Nephron (organoid): Measurements from ENCODE around the gene SUSD1.
A peak's percentile ranks its signal among the peaks of the same experiment; 100 is the strongest.

Source experiments
- H3K27ac Mint-ChIP-seq, 3 experiments: 2 replicates each; pipeline ENCODE4 v1.8.0; 2020; ENCODE audit warnings: mixed read lengths in 3 of 3, mild to moderate bottlenecking in 2 of 3, moderate library complexity in 1 of 3
- H3K27me3 Mint-ChIP-seq: 2 replicates; pipeline ENCODE4 v1.8.0; 2021; ENCODE audit warnings: low read depth, mild to moderate bottlenecking, moderate library complexity, mixed read lengths
- H3K36me3 Mint-ChIP-seq: 2 replicates; pipeline ENCODE4 v1.8.0; 2020; ENCODE audit warnings: low read depth, mixed read lengths
- H3K4me1 Mint-ChIP-seq: 2 replicates; pipeline ENCODE4 v1.8.0; 2020; ENCODE audit warnings: mixed read lengths
- H3K4me3 Mint-ChIP-seq, 3 experiments: 2 replicates each; pipeline ENCODE4 v1.8.0; 2020; ENCODE audit warnings: mild to moderate bottlenecking in 3 of 3, mixed read lengths in 3 of 3, moderate library complexity in 2 of 3
- H3K9me3 Mint-ChIP-seq: 2 replicates; pipeline ENCODE4 v1.8.0; 2020; ENCODE audit warnings: mixed read lengths
- TF ChIP-seq, protein P1 (sequence below), 3 experiments: fragments of 200-600 bp; sonication (generic); IDR thresholded peaks; one replicate each; pipeline ENCODE4 v1.5.0; 2021; ENCODE audit warnings: antibody characterized with exemption in 3 of 3; ENCODE audit not compliant: unreplicated experiment in 3 of 3

Gene SUSD1

DNA sequence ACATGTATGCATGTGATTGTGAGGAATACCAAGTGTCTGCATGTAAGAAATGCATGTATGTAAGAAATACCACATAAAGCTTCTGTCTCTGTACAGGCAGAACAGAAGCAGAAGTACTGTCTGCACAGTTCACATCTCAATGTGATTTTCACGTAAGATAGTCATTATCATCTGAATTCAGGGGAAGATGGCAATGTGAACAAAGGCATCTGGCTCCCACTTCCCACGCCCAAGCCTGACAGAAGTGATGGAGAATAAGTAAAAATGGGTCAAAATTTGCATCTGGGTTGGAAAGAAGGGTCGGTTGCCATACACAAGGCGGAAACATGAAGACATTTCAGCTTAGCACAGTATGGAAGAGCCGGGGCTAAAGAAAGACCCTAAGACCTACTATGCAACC is 71.7 kb downstream of the SUSD1 start:
- Mint-ChIP-seq H3K27ac (no peak overlapping the region), H3K27me3 (no peaks in the 10 kb centered on the region), H3K9me3 (no peaks in the 10 kb centered on the region), H3K4me1 (no peaks in the 10 kb centered on the region), H3K36me3 (peaks cover 41% of the 10 kb centered on the region), H3K4me3 (no peak overlapping the region)
- TF ChIP-seq, protein P1, sequence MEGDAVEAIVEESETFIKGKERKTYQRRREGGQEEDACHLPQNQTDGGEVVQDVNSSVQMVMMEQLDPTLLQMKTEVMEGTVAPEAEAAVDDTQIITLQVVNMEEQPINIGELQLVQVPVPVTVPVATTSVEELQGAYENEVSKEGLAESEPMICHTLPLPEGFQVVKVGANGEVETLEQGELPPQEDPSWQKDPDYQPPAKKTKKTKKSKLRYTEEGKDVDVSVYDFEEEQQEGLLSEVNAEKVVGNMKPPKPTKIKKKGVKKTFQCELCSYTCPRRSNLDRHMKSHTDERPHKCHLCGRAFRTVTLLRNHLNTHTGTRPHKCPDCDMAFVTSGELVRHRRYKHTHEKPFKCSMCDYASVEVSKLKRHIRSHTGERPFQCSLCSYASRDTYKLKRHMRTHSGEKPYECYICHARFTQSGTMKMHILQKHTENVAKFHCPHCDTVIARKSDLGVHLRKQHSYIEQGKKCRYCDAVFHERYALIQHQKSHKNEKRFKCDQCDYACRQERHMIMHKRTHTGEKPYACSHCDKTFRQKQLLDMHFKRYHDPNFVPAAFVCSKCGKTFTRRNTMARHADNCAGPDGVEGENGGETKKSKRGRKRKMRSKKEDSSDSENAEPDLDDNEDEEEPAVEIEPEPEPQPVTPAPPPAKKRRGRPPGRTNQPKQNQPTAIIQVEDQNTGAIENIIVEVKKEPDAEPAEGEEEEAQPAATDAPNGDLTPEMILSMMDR (IDR thresholded peaks at IDR 0.05; ENCODE audit: unreplicated experiment in 3 of 3) = no peak

DNA sequence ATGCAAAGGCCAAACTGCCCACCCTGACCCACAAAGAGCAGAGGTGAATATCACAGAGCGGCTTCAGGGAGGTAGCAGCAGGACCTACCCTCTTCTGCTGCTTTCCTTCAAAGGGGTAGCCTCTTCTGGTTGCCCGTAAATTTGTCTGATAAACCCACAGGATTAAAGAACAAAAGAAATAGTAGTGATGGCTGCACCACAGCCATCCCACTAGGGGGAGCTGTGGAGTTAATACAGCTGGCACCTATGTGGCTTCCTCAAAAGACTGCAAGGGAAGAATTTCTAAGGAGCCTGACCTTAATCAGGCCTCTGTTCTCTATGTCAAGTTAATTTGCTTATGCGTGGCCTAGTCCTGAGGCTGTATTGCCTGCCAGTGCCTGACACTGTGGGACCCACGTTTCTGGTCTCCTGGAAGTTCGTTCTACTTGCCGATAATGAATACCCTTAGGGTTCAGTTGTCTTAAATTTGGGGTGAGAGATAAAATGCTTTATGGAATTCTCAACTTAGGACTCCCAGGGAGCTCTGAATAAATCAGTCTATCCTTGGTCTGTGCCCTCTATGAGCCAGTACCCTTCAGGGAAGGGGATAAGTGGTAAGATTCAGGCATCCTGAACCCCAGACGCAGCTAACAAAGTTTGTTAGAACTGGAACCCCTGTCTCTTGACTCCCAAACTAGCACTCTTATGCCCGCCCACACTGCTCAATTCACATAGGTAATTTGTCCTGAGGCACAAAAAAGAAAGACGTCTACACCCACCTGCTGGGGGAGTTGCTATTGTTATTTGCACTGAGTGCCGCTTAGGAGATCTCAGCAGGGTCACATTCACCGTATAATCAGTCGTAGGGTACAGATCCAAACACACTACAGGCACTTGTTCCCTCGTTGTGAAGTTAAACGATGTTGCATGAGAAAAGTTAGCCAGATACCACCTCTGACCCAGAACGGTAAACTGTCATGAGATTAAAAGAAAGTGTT is 77.1 kb downstream of the SUSD1 start:
- H3K27me3 Mint-ChIP-seq = no peaks in the 10 kb centered on the region
- no peaks in the 10 kb centered on the region for H3K4me1 Mint-ChIP-seq

DNA sequence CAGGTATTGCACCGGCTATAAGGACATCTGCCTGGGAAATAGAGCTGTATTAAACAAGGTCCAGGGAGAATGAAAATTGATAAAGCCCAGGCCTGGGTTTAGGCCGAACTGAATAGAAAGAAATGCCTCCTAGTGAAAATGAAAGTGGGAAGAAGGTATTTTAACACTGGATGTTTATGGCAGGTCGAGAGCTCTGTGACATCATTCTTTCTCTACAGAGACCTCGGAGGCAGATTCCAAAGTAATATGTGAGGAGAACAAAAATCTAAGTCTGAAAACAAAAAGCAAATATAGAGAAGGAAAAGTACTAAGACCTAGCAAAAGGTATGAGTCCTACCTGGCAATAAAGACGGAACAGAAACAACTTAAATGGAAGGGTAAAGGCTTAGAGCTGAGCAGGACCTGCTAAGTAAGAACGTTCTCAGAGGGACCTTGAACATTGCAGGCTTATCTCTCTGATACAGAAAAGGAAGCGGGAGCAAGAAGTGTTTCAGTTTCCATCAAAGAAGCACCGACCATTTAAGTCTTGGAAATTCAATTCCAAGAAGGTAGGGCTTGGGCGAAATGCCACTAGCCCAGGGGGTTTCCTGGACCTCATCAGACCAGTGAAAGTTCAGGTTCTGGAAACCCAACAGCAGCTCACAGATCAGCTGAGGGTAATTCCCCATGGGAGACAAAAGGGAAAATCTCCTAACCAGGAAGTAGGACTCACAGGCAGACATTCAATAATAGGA is 80.0 kb downstream of the SUSD1 start:
- peaks cover 48% of the 10 kb centered on the region for H3K36me3 Mint-ChIP-seq
- H3K4me3 Mint-ChIP-seq = no peak overlapping the region
- H3K27ac Mint-ChIP-seq = no peak overlapping the region
- TF ChIP-seq, protein P1 (IDR thresholded peaks at IDR 0.05; ENCODE audit: unreplicated experiment in 3 of 3) = no peak
- H3K9me3 Mint-ChIP-seq = no peaks in the 10 kb centered on the region
- H3K27me3 Mint-ChIP-seq = no peaks in the 10 kb centered on the region
- H3K4me1 Mint-ChIP-seq = peaks cover 6% of the 10 kb centered on the region

More for the DNA sequence above, 77.1 kb downstream of the SUSD1 start:
- TF ChIP-seq, protein P1 (IDR thresholded peaks at IDR 0.05; ENCODE audit: unreplicated experiment in 3 of 3) = peak; percentile 73 to 82 (median 80)
- H3K36me3 Mint-ChIP-seq = peaks cover 59% of the 10 kb centered on the region
- H3K27ac Mint-ChIP-seq = peak overlapping the region; percentile 60 to 70 (median 69)
- no peaks in the 10 kb centered on the region for H3K9me3 Mint-ChIP-seq
- no peak overlapping the region for H3K4me3 Mint-ChIP-seq

DNA sequence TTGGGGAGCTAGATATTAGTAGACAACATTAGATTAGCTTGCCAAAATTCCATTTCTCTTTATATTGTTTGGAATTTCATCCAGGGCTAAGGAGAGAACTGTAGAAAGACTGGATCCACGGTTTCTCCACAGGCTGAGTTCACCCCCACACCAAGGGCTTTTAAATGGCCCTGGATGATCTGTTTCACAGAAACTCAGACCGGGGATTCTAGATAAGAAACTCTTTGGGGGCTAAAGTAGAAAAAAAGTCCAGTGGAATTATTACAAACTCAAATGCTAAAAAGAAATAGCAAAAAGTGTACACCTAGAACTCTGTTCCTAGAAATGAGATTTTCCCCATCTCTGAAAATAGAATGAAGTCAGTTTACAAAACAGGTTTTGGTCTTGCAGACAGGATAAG is 80.9 kb downstream of the SUSD1 start:
- Mint-ChIP-seq H3K27me3 (no peaks in the 10 kb centered on the region), H3K4me1 (peaks cover 6% of the 10 kb centered on the region), H3K36me3 (peaks cover 43% of the 10 kb centered on the region), H3K4me3 (no peak overlapping the region), H3K9me3 (no peaks in the 10 kb centered on the region), H3K27ac (no peak overlapping the region)
- TF ChIP-seq, protein P1 (IDR thresholded peaks at IDR 0.05; ENCODE audit: unreplicated experiment in 3 of 3) = no peak

DNA sequence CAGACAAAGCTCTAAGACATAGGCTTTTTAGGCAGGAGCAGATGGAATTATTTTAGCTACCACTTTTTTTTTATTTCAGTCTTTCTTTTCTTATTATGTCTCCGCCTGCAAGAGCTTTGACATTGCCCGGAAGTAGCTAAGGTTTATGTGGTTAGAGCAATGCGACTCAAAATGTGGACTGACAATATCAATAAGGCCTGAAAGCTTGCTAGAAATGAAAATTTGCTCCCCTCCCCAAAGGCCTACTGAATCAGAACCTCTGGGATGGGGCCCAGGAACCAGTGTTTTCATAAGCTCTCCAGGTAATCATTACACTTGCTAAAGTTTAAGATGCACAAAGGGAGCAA is 81.3 kb downstream of the SUSD1 start:
- peaks cover 41% of the 10 kb centered on the region for H3K36me3 Mint-ChIP-seq
- TF ChIP-seq, protein P1 (IDR thresholded peaks at IDR 0.05; ENCODE audit: unreplicated experiment in 3 of 3) = no peak
- no peaks in the 10 kb centered on the region for H3K9me3 Mint-ChIP-seq
- H3K27me3 Mint-ChIP-seq = no peaks in the 10 kb centered on the region
- no peak overlapping the region for H3K27ac Mint-ChIP-seq
- H3K4me3 Mint-ChIP-seq = no peak overlapping the region
- H3K4me1 Mint-ChIP-seq = peaks cover 6% of the 10 kb centered on the region
